SU-DHL-6 (cell line): ENCODE data around the gene SMCR8.

Experiments used
- H2AFZ ChIP-seq: fragments of 200-600 bp; sonication (generic); 2 replicates; pipeline ENCODE4 v1.6.1; 2014; ENCODE audit warnings: low read depth, mild to moderate bottlenecking, moderate library complexity, mixed read lengths, antibody characterized with exemption, low read length; ENCODE audit not compliant: severe bottlenecking
- H3F3A ChIP-seq: fragments of 200-600 bp; shearing (Covaris generic); 2 replicates; pipeline ENCODE4 v1.6.0; 2016; ENCODE audit warnings: antibody characterized with exemption, mild to moderate bottlenecking; ENCODE audit not compliant: insufficient read depth
- H3K27ac ChIP-seq: fragments of 200-600 bp; sonication (generic); 2 replicates; pipeline ENCODE4 v1.5.1; 2016; ENCODE audit warnings: low read depth, mild to moderate bottlenecking, low read length, moderate library complexity, mixed read lengths
- H3K27me3 ChIP-seq: fragments of 200-600 bp; sonication (generic), shearing (Covaris generic); 2 replicates; pipeline ENCODE4 v1.6.0; 2014; ENCODE audit warnings: mild to moderate bottlenecking, low read length
- H3K36me3 ChIP-seq: fragments of 200-600 bp; sonication (generic); 2 replicates; pipeline ENCODE4 v1.6.1; 2014; ENCODE audit warnings: mild to moderate bottlenecking, low read length, mixed read lengths
- H3K4me2 ChIP-seq: fragments of 300-600, 200-600 bp; shearing (Covaris generic), sonication (generic); 2 replicates; pipeline ENCODE4 v1.6.0; 2014; ENCODE audit warnings: low read length, low read depth, mild to moderate bottlenecking; ENCODE audit not compliant: poor library complexity, severe bottlenecking
- H3K4me3 ChIP-seq: fragments of 200-600 bp; sonication (generic); 2 replicates; pipeline ENCODE4 v1.5.1; 2014; ENCODE audit warnings: antibody characterized with exemption, low read length, mild to moderate bottlenecking, mixed read lengths; ENCODE audit not compliant: insufficient read depth, poor library complexity, severe bottlenecking
- H3K79me2 ChIP-seq: fragments of 200-600 bp; sonication (generic); 2 replicates; pipeline ENCODE4 v1.6.1; 2014; ENCODE audit warnings: mild to moderate bottlenecking, low read length, moderate library complexity; ENCODE audit not compliant: insufficient read depth
- H3K9ac ChIP-seq: fragments of 200-600 bp; sonication (generic); 2 replicates; pipeline ENCODE4 v1.7.0; 2014; ENCODE audit warnings: mild to moderate bottlenecking, low read length
- H3K9me2 ChIP-seq: fragments of 200-600 bp; sonication (generic); replicated peaks from 2 replicates; pipeline ENCODE4 v1.6.1; 2014; ENCODE audit warnings: low read length; ENCODE audit not compliant: insufficient read depth
- H3K9me3 ChIP-seq: fragments of 200-600 bp; sonication (generic); 2 replicates; pipeline ENCODE4 v1.6.1; 2014; ENCODE audit warnings: low read length, mixed read lengths; ENCODE audit not compliant: insufficient read depth
- H4K20me1 ChIP-seq: fragments of 200-600 bp; sonication (generic); 2 replicates; pipeline ENCODE4 v1.6.1; 2014; ENCODE audit warnings: low read depth, mild to moderate bottlenecking, antibody characterized with exemption, low read length, moderate library complexity, mixed read lengths
- CTCF ChIP-seq: fragments of 200-600 bp; sonication (generic); IDR thresholded peaks from one replicate; pipeline ENCODE4 v1.5.1; 2017; ENCODE audit warnings: antibody characterized with exemption, mild to moderate bottlenecking, low read length, moderate library complexity; ENCODE audit not compliant: insufficient read depth, poor library complexity, severe bottlenecking
- EZH2phosphoT487 ChIP-seq: fragments of 200-600 bp; sonication (generic), shearing (Covaris generic); conservative IDR thresholded peaks from 2 replicates; pipeline ENCODE4 v1.6.1; 2018; ENCODE audit warnings: mild to moderate bottlenecking, antibody characterized with exemption, low read length, moderate library complexity, mixed read lengths

SMCR8 gene

GRCh38 chr17:18322522-18322921, 7.4 kb downstream of the SMCR8 start:
- H2AFZ ChIP-seq = no peak overlapping the region
- peaks cover 6% of the 10 kb centered on the region; the same call in 1 of the 2 replicates for H3K79me2 ChIP-seq
- H3K9ac ChIP-seq = no peak overlapping the region
- no peak overlapping the region for H3K4me2 ChIP-seq
- H3K9me3 ChIP-seq = no peaks in the 10 kb centered on the region
- H4K20me1 ChIP-seq = no peaks in the 10 kb centered on the region
- H3K4me3 ChIP-seq = no peak overlapping the region
- H3K36me3 ChIP-seq = no peaks in the 10 kb centered on the region
- TF ChIP-seq EZH2phosphoT487 = no peak
- TF ChIP-seq CTCF = no peak
- no peaks in the 10 kb centered on the region for H3K27me3 ChIP-seq
- no peak overlapping the region for H3K27ac ChIP-seq
- no peaks in the 10 kb centered on the region for H3K9me2 ChIP-seq
- H3F3A ChIP-seq = no peaks in the 10 kb centered on the region; the same call in 1 of the 2 replicates

- 0 out of 2 replicates have a peak, but pooled peaks cover 1% of the 10 kb centered on the region for H3K79me2 ChIP-seq
- H3K27ac ChIP-seq = no peak overlapping the region
- no peaks in the 10 kb centered on the region; the same call in 1 of the 2 replicates for H3F3A ChIP-seq
- no peaks in the 10 kb centered on the region for H3K9me3 ChIP-seq
- H3K27me3 ChIP-seq = no peaks in the 10 kb centered on the region
- H2AFZ ChIP-seq = no peak overlapping the region
- H3K36me3 ChIP-seq = no peaks in the 10 kb centered on the region
- TF ChIP-seq CTCF (no peak), EZH2phosphoT487 (no peak)
- no peak overlapping the region for H3K9ac ChIP-seq
- H3K9me2 ChIP-seq = no peaks in the 10 kb centered on the region
- H3K4me2 ChIP-seq = no peak overlapping the region
- no peak overlapping the region for H3K4me3 ChIP-seq
- no peaks in the 10 kb centered on the region for H4K20me1 ChIP-seq
These were observed 7.9 kb downstream of the SMCR8 start for GRCh38 chr17:18323007-18323406.

- H3K27me3 ChIP-seq = no peaks in the 10 kb centered on the region
- H3K4me2 ChIP-seq = no peak overlapping the region
- no peaks in the 10 kb centered on the region for H3K9me3 ChIP-seq
- no peak overlapping the region for H3K27ac ChIP-seq
- no peak overlapping the region for H2AFZ ChIP-seq
- TF ChIP-seq CTCF = no peak
- TF ChIP-seq EZH2phosphoT487 = no peak
- H3K36me3 ChIP-seq = no peaks in the 10 kb centered on the region
- H3K9me2 ChIP-seq = no peaks in the 10 kb centered on the region
- H3K79me2 ChIP-seq = no peaks in the 10 kb centered on the region
- H3K4me3 ChIP-seq = no peak overlapping the region
- H3F3A ChIP-seq = no peaks in the 10 kb centered on the region; the same call in 1 of the 2 replicates
- no peak overlapping the region for H3K9ac ChIP-seq
- H4K20me1 ChIP-seq = no peaks in the 10 kb centered on the region
These were observed 8.5 kb downstream of the SMCR8 start for GRCh38 chr17:18323507-18324139.
